Effector CD8-positive, alpha-beta T cell (primary cell): ENCODE results near the gene SLC36A1.
"Not testable (repeated sequence)": the region's sequence is repeated elsewhere in the genome, so short reads cannot be mapped to it uniquely, and the experiment has no call there.

Experiments used
- DNase-seq: peaks from one replicate; lab custom pipeline; 2025; lab: John Stamatoyannopoulos, UW

The SLC36A1 gene

GRCh38 chr5:151483647-151484046 lies 36.2 kb downstream of the SLC36A1 start:
- DNase-seq, result no peak

- DNase-seq, result no peak
Observed at GRCh38 chr5:151487544-151487943, 40.1 kb downstream of the SLC36A1 start.

DNA sequence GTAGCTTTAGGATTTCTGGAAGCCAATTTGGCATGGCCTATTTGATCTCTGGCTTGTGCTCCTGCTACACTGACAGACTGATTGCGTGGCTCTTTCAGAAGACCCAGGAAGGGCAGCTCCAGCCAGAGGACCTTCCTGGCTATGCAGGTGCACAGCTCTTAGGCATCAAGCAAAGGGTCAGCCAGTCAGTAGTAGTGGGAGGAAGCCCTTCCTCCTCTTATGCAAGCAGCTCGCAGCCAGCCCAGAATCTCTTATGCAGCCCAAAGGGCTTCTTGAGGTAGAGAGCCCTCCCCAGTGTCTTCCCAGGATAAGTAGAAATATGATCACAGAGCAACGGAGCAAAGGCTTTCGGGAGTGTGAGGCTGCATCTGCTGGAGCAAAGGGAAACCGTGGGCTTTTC lies 43.2 kb downstream of the SLC36A1 start:
- no peak for DNase-seq

DNA sequence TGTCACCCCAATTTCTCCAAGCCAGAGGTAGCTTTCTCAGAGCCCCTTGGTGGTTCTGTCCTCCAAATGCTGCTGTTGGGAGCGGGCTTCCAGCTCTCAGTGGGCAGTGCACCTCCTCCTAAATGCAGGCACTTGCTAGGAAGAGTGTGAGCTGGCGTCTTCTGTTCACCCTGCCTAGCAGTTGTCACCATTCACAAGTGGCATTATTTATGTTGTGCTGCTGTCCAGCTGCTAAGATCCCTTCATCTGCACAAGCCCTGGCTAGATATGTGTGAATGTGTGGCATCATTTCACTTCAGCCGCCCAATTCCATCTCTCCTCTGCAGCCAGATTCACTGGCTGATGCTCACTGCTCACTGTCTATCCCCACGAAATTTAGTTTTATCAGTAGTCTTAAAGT lies 43.7 kb downstream of the SLC36A1 start:
- DNase-seq, result no peak

DNA sequence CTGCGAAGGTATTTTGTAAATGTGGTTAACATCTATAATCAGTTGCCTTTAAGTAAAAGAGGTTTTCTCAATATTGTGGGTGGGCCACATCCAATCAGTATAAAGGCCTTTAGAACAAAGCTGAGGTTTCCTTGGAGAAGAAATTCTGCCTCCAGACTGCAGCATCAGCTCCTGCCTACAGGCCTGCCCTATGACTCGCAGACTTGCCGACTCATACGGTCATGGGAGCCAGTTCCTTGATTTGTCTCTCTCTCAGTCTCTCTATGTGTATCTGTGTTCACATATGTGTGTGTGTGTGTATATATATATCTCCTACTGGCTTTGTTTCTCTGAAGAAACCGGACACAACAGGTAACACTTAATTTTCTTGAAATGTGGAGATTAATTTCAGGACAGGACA lies 45.3 kb downstream of the SLC36A1 start:
- no peak for DNase-seq

GRCh38 chr5:151493665-151494064 lies 46.3 kb downstream of the SLC36A1 start:
- no peak for DNase-seq

DNA sequence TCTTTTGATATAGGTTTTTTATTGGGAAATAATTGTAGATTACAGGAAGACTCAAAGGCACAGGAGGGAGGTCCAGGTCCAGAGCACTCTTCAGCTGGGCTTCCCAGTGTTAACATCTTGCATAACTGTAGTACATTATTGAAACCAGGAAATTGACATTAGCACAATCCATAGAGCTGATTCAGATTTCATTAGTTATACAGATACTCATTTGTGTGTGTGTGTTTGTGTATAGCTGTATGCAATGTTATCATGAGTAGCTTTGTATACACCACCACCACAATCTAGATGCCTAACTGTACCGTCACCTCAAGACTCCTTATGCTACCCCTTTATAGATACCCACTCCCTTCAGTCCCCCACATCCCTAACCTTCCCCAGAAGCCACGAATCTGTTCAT lies 47.9 kb downstream of the SLC36A1 start:
- no peak for DNase-seq

- DNase-seq, result no peak
Observed at GRCh38 chr5:151496041-151496484, 48.7 kb downstream of the SLC36A1 start.

- no peak for DNase-seq
Observed at GRCh38 chr5:151497391-151498002, 50.1 kb downstream of the SLC36A1 start.

- DNase-seq, result no peak
Observed at GRCh38 chr5:151498395-151499155, 51.2 kb downstream of the SLC36A1 start.

GRCh38 chr5:151499501-151500035 lies 52.2 kb downstream of the SLC36A1 start:
- DNase-seq, result no peak

GRCh38 chr5:151504006-151504405 lies 56.6 kb downstream of the SLC36A1 start:
- DNase-seq, result no peak

DNA sequence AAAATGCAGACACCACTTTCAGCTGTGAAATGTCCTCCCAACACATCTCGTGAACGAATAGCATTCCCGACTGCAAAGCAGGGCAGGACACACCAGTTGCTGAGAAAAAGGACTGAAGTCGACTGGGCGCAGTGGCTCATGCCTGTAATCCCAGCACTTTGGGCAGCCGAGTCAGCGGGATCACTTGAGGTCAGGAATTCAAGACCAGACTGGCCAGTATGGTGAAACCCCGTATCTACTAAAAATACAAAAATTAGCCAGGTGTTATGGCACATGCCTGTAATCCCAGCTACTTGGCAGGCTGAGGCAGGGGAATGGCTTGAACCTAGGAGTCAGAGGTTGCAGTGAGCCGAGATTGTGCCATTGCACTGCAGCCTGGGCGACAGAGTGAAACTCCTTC lies 60.9 kb downstream of the SLC36A1 start:
- not testable (repeated sequence) for DNase-seq

DNA sequence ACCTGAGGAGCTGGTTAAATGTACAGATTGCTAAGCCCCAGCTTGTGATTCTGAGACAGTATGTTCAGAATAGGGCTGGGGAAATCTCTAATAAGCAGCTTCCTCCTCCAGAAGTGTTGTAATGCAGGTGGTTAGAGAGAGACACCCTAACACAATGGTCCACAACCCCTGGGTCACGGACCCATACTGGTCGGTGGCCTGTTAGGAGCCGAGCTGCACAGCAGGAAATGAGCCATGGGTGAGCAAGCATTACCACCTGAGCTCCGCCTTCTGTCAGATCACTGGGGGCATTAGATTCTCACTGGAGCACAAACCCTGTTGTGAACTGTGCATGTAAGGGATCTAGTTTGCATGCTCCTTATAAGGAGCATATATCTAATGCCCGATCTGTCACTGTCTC lies 61.8 kb downstream of the SLC36A1 start:
- DNase-seq, result no peak

DNA sequence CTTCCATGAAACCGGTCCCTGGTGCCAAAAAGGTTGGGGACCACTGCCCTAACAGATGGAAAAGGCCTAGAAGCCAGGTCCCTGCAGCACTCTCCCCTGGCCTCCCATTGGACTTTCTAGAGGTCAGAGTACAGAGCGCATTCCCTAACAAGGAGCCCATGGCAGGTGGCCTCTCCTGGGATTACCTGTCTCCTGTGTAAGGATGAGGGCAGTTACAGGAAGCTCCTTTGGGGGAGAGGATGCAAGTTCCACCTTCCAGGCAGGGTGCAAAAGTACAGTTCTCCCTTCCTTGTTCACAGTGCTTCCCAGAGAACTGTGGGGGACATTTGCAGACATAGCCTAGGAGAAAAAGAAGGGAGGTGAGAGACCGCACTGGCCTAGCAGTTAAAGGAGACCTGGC lies 62.4 kb downstream of the SLC36A1 start:
- no peak for DNase-seq

GRCh38 chr5:151517122-151517920 lies 69.9 kb downstream of the SLC36A1 start:
- no peak for DNase-seq

DNA sequence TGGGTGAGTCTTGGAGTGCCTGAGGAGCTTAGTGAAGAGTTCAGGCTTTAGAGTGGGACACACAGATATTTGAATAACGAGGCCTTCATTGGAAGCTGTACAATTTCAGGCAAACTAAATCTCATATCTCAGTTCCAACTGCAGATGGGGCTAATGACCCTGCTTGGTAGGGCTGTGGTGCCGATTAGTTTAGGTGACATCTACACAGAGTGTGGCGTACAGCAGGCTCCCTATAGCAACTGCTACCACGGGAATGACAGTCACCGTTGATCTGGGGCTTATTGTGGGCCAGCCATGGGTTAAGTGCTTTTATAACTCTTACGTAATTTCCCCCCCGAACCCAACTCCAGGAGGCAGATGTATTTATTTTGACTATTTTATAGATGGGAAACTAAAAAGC lies 72.9 kb downstream of the SLC36A1 start:
- DNase-seq, result no peak

- no peak for DNase-seq
Observed at GRCh38 chr5:151522226-151522625, 74.8 kb downstream of the SLC36A1 start.

DNA sequence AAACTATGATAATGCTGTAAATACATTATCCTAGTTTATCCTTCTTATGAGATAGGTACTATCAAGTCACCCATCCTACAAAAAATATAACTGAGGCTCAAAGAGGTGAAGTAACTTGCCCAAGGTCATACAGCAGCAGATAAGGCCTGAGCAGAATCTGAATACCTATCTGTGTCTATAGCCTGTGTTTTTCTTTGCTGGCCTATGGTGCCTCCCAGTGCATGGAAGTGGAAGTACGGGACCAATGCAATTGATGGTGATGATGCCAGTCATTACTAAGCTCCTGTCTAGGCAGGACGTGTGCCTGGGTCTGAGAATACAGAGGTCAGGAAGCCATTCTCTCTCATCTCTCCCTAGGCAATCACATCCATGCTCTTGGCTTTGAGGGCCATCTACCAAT lies 75.9 kb downstream of the SLC36A1 start:
- DNase-seq, result no peak

GRCh38 chr5:151528153-151528552 lies 80.8 kb downstream of the SLC36A1 start:
- DNase-seq, result no peak

DNA sequence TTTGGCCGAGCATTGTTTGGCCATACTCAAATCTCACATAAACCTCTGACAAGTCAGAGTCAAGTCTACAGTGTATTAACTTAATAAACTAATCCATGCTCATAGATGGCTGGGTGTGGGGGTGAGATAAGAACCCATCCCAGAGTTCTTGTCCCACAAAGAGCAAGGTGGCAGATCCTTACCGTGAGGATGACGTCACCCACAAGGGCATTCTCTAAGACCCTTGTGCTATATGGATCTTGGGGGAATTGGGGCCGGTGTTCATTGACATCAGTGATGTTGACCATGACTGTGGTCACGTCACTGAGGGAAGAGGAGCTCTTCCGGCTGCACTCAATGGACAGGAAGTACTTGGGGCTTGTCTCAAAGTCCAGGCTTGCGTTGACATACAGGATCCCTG lies 81.6 kb downstream of the SLC36A1 start:
- no peak for DNase-seq

DNA sequence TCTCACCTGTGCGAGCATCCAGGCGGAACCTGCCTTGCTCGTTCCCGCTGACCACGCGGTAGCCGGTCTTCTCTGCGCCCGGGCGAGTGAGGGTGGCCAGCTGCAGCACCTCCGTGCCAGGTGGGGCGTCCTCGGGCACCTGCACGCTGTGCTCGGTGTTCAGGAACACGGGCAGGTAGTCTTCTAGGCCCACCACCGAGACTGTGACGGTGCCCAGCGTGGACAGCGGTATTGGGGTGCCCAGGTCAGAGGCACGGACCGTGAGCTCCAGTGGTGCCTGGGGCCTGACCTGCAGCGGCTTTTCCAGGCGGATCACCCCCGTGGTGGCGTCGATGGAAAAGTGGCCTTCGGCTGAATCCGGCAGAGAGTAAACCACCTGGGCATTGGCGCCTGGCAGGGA lies 84.2 kb downstream of the SLC36A1 start:
- DNase-seq, result no peak

DNA sequence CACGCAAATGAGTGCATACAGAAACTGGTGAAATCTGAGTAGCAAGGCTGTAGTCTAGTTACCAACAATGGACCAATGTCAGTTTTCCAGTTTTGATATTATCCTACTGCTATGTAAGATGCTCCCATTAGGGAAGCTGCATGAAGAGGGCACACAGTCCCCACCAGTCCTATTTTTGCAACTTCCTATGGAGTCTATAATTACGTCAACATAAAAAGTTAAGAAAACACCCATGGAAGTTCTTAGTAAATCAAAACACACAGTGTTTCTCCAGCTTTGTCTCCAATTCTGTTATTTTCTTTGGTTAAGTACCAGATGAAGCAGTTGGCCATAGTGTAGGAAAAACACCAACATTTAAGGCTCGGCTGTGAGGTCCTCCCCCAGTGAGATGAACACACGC lies 85.0 kb downstream of the SLC36A1 start:
- no peak for DNase-seq
